NOMO-1 (cell line): Measurements from ENCODE around the gene GAS7.
A peak's percentile ranks its signal among the peaks of the same experiment; 100 is the strongest.
"Not testable (repeated sequence)": the region's sequence is repeated elsewhere in the genome, so short reads cannot be mapped to it uniquely, and the experiment has no call there.

Source experiments
- DNase-seq, 2 experiments: peaks; one replicate each; lab custom pipeline; 2025; ENCODE audit not compliant: unreplicated experiment in 2 of 2; lab: John Stamatoyannopoulos, UW

GAS7 gene

DNA sequence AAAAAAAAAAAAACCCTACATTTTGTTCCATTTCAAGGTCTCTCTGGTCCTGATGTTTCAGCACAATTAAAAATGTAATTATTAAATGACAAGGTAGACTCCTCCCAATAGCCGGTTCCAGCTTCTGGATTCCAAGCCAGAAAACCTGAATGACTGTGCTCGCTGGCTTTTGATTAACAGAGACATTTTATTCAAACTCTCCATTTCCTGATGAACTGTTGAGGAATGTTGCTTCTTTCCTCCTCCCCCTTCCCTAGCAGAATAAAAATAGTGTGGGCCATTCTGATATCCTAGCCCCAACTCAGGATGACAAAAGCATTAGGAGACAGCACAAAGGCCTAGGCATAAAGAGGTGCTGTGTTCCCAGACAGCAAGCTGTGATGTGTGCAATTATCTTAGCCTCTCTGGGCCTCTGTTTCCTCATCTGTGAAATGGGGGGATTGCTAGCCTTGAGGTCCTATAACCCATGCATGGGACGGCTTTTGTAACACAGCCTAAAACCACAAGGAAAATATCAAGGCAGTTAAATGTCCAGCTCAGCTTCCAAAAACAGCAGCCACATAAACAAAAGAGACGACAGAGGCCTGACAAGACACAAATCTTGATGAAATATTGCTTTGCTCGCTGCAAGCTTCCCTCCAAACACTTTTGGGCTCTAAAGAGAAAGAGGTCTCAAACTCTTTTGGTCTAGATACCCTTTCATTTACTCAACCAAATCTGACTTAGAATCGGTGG, 166.1 kb downstream of the GAS7 start:
- DNase-seq, result peak in 1 of 2 experiments; percentile 59

DNA sequence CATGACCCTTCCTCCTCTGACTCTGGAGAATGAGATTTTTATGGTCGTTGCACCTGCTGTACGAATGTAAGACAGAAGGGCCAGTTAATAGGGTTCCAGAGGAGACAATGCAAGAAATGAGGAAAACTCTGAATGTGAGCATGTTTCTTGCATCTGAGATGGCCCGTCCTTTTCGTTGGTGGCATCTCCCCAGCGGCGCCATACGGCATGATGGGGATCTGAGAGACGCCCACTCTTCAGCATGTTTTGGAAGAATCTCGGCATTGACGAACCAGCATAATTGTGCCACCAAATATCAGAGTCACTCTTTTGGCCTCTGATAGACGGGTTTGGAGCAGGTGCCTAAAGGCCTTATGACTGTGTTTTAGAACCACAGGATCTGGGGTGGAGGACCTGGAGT, 166.8 kb downstream of the GAS7 start:
- no peak for DNase-seq

DNA sequence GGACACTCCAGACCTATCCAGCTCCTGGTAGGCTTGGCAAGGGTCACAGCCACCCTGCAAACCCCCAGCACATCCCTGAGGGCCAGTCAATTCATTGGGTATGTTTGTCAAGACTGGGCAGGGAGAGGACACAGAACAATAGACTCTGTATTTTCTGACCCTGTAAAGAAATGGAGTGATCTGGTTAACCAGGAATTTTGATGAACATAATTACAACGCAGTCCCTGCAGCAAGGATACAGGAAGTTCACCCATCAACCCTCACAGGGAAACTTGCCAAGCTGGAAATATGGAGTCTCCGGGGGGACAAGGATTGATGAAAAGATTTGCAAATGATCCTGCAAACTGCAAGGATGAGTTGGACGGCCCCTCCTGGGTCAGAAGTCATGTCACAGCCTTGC, 167.3 kb downstream of the GAS7 start:
- no peak for DNase-seq

DNA sequence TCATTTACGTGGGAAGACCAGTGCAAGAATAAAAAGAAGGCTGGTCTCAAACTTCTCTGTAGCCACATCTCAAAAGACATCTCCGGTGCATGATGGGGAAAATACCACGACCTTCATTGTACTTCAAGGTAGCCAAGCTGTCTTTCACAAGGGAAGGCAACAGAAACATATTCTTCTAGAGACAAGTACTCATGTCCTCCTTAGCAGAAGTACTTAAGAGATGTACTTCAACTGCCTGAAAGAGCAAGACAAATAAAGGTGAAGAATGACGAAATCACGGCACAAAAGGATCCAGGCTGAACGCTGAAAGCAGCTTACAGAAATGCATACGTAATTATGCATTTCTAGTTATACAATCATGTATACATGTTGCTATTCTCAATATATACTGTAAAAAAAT, 169.3 kb downstream of the GAS7 start:
- peak in 1 of 2 experiments; percentile 55 for DNase-seq

DNA sequence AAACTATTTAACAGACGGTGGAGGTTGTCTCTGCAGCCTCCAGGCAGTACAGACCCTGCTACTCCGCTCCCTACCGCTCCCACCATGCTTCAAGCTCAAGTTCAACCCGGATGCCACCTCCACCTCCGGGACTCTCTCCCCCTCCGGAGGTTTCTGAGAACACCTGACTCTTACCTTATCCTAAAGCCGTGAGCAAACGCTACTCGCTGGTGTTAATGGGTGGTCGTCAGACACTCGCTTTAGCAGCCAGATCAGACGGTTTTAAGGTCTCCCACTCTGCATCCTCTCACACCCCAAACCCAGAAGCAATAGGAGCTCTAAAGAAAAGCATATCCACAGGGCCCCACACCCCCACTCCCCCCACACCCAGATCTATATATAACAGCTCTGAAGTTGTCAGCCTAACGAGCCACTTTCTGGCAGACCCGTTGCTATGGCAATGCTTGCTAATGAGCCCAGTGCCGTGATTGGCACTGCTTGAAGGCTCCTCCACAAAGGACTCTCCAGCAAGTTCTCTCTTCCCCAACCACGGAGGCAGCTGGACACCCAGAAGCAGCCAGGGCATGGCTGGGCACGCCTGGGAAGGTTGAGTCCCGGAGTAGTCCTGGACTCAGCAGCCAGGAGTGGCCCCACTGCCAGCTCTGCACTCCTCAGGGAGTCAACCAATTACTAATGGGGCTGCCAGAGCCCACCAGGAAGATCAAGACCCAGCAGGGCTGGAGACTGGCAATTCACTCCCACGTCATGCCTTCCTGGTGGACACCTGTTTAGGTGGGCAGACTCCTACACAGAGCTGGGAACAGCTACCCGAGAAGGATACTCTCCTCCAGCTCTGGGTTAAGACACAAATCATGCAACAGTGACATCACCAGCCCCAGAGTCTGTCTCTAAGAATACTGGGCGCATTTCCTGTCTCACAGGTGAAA, 172.2 kb downstream of the GAS7 start:
- DNase-seq, result peak in 1 of 2 experiments; percentile 37

DNA sequence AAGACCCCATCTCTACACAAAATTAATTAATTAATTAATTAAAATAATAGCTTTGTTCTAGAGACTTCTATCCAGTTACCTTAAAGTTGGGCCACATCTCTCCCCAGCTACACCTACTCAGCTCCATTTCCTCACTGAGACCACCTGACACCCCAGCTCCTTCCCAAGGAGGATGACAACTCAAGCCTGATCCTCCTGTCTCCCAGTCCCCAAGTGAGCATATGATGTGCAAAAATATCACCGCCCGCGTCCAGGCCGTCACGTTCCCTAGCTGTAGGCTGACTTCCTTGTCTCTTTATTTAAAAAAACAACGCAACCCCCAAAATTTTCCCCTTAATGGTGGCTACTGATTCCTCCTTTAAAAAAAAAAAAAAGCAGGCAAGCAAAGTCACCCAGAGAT, 173.2 kb downstream of the GAS7 start:
- DNase-seq, result no peak

DNA sequence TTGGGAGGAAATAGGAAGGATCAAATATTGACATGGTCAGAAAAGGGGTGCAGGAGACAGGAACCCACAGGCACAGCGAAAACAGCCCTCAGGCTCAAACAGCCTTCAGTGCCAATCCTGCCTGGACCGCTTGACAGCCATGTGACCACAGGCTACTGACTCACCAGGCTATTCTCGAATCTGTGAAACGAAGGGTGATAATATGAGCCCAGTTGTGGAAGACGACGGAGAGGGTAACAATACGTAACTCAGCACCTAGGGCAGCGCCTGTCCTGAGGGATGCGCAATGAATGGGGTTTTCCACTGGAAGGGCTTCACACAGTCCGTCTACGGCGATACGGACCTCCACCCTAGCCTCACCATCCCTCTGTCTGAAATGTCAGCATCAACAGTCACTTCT, 176.0 kb downstream of the GAS7 start:
- DNase-seq, result no peak

DNA sequence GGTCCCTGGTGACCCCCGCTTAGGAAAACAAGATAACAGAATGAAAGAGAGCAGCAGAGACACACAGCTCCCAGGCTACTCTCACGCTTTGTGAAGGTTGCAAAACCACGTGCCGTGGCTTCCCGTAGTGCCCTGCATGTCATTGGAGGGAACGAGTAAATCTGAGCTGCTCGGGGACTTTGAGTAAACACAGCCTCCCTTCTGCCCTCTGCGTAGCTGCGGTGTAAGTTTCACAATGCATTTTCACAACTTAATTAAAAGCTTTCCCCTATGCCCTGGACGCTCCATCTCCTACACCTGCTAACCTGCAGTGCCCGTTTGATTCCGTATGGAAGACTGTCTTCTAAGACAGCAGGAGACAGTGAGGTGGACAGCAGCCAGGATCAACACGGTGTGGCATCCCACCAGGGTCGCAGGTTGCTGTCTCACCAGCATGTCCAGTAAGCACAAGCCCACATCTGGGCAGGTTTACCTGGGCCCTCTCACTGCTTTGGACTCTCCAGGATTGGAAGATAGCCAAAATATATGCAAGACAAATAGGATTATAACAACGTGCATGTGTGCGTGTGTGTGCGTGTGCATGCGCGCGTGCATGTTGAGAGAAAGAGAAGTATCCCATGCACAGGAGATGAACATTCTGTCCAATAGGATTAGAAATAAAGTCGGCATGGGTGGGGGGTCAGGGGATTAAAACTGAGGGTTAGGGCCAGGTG, 177.0 kb downstream of the GAS7 start:
- DNase-seq, result peak; percentile 81 to 89

DNA sequence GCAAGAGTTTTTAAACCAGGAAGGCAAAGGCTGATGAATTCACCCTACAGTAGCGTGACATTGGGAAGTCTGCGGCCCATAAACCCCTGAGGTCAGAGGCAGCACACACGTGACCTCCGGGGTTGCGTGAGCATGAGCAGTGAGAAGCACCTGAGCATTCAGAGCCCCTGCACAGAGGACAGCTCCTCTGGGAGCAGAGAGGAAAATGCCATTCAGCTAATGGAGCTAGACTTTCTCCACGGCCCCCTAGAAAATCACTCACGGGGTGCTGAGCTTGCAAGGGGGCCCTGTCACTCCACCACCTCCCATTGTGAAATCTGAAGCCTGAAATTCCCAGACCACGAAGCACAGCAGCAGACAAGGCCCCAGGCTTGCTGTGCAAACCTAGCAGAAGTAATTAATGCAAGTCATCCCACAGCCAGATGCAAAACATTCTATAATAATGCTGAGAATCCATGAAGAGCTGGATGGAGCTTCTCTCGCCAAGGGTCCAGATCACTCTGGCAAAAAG, 178.4 kb downstream of the GAS7 start:
- peak; percentile 60 to 74 for DNase-seq

DNA sequence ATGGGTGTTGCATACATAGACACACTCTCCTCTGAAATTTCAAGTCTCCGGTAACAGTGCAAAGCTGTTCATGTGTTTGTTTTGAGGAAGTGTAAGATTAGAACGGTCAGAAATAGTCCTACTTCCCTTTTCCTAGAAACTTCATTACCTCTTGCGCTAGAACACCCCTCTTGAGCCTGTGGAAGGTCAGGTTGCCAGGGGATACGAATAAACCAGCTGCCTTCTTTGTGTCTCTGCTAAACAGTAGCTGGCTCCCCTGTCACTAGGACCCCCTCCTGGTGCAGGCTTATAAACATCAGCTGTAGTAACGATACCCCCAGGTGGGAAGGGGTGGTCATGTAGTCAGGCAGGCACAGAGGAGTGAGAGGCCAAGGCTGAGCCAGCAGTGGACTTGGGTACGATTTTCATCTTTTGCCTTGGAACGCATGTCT, 179.9 kb downstream of the GAS7 start:
- DNase-seq, result peak; percentile 93 to 99

DNA sequence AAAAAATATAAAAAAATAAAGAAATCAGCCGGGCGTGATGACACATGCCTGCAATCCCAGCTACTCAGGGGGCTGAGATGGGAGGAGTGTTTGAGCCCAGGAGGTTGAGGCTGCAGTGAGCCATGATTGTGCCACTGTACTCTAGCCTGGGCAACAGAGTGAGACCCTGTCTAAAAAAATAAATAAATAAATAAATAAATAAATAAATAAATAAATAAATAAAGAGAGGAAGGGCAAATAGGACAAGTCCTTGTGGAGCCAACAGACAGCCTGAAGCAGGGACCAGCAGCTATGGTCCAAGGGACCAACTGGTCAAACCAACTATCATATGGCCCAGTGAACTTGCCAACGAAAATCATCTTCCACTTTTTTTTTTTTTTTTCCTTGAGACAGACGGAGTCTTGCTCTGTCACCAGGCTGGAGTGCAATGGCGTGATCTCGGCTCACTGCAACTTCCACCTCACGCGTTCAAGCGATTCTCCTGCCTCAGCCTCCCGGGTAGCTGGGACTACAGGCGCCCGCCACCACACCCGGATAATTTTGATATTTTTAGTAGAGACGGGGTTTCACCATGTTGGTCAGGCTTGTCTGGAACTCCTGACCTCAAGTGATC, 181.3 kb downstream of the GAS7 start:
- DNase-seq, result not testable (repeated sequence)

DNA sequence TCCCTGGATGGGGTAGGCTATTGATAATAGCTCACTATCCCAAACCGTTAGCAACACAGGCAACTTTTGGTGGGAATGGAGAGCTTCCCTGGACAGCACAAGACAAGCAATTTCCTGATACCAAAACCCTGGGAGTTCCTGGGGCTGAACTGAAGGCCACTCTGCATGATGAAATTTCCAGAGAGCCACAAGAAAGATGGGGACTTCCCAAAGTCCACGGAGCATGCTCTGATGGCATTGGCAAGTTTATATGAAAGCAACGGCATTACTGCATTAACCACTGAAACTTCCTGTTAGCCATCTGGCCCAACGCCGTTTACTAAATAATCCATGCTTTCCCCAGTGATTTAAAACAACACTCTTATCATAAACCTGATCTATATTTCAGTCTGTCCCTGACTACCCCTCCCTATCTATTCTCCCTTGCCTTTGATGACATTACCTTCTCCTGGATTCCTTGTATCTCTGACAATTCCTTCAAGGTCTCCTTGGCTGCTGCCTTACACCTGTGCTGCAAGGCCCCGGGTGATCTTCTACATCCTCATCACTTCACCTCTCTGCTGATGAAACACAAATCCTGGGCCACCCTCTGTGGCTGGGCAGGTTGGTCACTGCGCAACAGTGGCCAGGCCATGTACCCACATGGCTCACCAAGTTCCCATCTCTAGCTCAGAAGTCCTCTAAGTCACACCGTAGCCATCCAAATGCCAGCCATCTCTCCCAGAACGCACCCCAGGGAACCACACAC, 184.9 kb downstream of the GAS7 start:
- DNase-seq, result no peak

DNA sequence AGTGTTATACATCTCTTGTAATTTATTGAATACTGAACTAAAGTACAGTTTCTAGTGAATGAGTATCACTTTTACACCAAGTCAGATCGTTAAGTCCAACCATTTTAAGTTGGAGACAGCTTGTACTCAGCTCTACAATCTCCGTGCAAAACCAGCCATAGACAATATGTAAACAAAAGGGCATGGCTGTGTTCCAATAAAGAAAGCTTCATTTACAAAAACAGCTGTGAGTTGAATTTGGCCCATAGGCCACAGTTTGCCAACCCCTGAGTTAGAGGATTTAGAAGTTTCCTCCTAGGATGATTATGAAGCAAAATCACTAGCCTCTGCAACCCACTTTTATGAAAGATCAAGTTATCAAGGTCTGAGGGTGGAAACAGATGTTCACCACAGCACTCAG, 187.7 kb downstream of the GAS7 start:
- DNase-seq, result no peak

DNA sequence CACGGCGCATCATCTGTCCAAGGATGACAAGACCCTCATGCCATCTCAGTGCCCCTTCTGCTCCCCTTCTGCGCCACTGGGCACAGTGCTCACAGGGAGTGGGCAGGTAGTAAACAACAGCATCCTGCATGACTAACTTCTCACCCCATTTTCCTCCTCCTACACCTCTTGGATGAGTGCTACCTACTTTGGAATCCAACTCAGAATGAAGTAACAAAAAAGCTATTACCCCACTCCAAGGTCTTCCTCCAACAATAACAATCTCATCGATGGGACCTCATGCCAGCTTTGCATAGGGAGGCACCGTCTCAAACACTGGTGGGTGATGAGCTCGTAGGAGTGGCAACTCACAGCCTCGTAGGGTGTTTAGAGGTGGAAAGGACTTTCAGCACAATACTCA, 194.7 kb downstream of the GAS7 start:
- no peak for DNase-seq

DNA sequence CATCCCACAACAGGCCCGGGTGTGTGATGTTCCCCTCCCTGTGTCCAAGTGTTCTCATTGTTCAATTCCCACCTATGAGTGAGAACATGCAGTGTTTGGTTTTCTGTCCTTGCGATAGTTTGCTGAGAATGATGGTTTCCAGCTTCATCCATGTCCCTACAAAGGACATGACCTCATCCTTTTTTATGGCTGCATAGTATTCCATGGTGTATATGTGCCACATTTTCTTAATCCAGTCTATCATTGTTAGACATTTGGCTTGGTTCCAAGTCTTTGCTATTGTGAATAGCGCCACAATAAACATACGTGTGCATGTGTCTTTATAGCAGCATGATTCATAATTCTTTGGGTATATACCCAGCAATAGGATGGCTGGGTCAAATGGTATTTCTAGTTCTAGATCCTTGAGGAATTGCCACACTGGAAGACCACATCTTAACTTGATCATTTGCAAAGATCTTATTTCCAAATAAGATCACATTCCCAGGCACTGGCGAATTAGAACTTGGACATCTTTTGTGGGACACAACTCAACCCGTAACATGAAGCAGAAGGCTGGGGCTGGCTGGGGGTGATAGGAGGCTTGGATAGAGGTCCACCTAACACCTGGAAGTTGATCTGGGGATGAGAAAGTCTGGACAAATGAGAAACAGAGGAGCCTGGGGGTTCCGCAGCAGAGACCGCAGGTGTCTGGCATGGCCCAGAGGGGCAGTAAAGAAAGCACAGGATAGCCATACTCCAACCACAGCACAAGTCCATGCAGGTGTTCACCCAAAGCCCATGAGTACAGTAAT, 195.6 kb downstream of the GAS7 start:
- not testable (repeated sequence) for DNase-seq

DNA sequence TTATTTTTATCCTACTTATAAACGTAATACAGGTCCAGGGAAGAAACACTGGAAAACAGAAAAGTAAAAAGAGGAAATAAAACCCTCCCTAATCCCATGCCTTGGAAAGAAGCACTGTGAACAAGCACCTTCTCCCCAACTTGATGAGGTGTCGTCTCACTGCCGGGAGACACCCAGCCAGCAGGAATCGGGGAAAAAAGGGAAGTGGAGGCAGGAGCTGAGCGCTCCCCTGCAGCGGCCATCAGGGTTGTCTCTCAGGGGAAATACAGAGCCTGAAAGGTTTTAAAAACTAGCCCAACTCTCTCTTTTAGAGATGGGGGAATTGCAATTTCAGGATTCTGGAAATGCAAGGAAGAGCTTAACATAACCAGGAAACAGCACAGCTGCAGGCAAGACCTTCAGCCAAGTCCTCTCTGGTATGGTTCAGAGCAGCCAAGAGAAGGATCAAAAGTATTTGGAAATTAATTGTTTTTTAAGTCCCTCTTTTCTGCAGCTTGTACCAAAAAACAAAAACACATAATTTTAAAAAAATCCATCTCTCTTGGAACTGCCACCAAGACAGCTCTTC, 197.0 kb downstream of the GAS7 start:
- DNase-seq, result no peak

DNA sequence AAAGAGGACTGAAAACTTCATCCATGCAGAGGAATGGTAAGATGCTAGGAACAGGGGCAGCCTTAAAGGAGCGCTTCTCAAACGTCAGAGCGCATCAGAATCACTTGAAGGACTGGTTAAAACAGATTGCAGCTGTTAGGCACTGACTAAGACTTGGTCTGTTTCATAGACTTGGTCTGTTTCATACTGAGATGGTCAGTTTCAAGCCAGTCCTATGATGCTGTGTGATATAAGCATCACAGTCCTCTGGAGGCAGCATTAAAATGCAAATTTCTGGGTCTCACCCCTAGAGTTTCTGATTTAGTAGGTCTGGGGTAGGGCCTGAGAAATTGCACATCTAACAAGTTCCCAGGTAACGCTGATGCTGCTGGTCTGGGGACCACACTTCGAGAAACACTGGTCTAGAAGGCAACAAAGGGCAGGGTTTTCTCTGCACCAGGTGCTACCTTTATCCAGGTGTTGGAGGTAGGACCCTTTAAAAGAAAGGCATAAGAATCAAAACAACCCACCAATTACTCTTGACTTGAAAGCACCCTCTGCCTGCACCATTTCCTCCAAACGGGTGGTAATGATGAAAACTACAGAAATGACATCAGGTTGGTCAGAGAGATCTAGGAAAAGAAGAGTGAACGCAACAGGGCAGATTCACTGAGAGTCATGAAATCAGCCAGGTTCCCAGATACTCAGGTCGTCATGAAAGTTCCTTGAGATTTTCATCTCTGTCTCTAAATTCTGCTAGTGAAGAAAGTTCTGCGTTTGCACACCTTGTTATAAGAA, 198.3 kb downstream of the GAS7 start:
- DNase-seq, result no peak

DNA sequence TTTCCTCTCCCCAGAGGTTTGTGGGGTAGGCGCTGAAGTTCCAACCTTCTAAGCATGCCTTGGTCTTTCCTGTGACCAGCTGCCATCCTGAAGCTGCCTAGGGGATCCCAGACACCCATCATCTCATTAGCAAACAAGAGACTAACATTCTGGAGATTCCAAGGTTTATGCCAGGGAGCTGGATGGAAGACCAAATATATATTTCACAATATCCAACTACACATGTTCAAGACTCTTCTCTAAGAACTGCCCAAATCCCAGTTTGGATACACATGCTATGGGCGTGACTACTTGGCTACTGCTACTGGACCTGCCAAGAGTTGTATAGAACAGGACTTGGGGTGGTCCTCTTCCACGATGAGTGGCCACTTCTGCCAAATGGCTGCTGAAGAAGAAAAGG, 200.3 kb downstream of the GAS7 start:
- no peak for DNase-seq
